ENCODE results near the gene SRGAP1.
"Not testable (repeated sequence)": the region's sequence is repeated elsewhere in the genome, so short reads cannot be mapped to it uniquely, and the experiment has no call there.

The SRGAP1 gene

DNA sequence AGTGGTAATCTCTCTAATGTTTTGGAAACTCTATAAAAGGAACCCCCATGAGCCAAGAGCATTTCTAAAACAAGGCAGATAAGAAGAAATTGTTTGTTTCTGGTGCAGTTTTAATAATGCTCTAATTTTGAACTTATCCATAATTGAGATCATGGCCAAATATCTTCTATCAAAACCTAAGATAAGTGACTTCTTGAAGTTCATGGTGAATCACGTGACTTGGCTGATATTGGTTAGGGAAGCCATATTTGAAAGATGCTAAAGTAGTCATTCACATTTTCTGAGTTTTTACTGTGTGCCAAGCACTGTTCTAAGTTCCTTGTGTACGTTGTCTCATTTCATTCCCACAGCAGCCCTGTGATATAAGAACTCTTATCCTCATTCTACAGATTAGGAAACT, 219.7 kb downstream of the SRGAP1 start:
- DNase-seq: no peak

DNA sequence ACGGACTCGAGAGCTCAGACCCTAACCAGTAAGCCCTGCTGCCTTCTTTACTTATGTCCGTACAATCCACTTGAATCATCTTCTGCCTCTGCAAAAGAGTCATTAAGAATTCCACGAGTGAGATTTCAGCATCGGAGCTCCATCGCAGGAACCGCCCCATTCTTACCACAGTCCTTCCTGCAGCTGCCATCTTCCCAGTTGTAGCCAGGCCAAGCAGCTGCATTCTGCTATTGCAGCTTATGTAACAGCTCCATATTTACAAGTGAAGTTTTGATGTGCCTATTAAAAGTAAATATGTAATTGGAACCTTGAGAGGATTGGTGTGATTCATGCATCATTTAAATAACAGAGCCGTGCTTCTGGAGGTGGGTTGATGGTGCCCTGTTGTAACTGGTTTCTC, 220.2 kb downstream of the SRGAP1 start:
- no peak for DNase-seq

DNA sequence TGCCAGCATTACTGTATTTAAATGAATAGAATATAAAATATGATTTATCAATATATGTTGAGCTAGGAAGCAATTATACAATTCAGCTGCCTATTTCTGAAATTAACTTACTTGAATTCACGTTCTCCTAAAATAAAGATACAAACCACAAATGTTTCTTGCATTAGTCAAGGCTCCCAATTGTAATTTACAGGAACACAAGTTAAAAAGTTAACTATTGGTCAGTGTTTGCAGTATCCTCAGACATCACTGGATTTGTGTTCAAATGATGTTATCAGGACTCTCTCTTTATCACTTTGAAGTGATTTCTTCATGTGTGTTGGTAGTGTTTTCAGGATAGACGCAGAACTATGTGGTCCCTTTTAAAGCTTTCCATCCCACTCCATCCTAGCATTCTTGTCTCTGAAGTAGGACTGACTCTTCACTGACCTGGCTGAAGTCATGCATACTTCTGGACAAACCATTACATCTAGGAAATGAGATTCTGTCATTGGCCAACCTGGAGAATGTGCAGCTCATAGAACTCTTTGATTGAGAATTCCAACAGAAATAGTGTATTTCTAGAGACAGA, 221.5 kb downstream of the SRGAP1 start:
- DNase-seq: no peak

DNA sequence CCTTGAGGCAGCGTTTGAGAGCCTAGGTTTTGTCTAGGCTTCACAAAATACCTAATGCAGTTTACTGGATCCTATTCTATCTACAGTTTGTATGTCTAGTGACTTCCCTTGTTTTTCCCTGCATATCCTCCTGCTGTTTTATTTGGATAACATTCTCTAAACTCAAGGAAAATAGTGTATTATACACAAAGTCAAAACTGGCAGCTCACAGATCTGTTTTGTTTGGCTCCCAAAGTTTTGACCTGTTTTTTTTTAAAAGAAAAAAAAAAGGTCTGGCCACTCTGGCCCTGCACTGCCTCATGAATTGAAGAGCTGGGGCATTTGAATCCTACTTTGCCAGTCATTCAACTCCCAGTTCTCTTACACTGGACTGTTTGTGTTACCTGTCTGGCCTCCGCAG, 222.3 kb downstream of the SRGAP1 start:
- no peak for DNase-seq

DNA sequence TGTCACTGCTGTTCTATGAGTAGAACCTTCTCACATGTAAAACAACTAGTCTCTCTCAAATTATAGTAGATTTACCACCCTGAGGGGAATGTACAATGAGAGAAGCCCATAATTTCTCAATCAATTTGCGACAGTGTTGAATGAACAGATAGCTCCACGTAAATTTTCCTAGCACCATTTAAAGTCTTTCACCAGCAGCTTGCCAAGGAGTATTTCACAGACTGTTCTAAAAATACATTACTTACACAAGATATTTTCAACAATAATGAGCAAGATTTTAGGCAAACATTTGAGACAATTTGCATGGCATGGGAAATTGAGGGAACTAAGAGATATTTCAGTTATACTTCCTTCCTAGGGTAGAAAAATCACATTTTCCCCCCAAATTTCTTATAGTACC, 226.0 kb downstream of the SRGAP1 start:
- no peak for DNase-seq

DNA sequence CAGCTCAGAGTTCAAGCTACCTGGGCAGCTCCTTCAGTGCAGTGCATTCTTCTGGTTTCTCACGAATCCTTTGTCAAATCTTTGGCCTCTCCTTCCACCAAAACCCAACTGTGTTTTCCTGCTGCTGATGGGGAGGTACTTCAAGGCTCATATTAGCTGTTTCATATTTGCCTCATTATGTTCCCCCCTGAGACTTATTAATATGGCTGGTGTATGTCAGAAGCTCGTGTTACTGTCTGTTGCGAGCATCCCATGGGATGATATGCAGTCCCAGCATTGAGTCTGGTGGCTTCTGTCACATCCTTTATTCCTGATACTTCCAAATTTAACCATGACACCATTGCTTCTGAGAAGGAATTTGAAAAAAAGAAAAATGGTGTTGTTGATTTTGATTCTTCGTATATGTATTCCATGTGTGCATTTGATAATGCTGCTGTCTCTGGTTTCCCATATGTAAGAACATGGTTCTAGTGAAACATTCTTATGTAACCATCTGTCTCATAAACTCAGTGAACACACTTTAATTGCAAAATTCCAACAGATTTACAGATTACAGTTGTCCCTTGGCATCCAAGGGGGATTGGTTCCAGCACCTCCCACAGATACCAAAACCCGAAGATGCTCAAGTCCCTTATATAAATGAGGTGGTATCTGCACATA, 228.5 kb downstream of the SRGAP1 start:
- DNase-seq: no peak

DNA sequence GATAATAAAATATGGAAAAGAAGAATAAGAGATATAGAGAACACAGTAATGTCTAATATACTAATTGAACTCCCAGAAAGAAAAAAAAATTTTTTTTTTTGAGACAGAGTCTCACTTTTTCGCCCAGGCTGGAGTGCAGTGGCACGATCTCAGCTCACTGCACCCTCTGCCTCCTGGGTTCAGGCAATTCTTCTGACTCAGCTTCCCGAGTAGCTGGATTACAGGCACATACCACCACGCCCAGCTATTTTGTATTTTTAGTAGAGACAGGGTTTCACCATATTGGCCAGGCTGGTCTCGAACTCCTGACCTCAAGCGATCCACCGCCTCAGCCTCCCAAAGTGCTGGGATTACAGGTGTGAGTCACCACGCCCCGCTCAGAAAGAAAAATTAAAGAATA, 232.1 kb downstream of the SRGAP1 start:
- not testable (repeated sequence) for DNase-seq

DNA sequence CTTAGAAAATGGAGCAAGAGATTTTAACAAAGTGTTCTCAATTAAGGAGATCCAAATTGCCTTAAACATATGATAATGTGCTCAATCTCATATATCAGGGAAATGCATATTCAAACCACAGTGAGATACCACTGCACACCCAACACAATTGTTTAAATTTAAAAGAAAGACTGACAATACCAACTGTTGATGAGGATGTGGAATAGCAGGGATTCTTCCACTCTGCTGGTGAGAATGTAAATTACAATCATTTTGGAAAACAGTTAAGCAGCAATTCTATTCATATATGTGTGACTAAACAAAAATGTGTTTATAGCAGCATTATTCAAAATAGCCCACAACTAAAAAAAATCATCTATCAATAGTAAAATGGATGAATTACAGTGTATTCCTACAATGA, 233.4 kb downstream of the SRGAP1 start:
- DNase-seq: no peak

DNA sequence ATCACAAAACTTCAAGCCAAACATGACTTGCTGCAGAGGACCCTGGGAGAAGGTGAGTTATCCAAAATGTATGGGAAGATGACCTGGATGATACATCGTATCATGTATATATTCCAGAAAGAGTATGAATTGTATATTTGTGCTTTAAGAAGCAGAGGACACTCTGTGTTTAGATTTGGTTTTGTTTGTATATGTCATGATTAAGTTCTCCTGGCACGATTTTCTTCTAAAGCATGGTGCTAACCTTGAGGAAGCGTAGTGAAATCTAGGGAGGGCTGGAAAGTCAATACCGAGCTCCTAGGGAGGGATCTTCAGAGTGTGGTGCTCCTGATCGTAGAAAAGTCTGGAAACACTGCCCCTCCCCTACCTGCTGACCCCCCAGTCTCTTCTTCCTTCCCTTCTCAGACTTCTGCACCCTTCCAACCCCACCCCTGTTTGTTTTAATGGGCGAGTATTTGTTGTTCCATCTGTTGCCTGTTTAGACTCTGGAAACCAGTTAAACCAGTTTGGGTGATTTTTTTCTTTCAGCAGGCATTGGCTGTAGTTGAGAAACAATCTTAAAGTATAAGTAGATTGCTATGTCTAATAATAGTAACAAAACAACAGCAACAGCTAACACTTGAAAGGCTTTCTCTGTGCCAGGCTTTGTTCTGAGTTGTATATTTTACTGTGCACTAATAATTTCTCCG, 236.0 kb downstream of the SRGAP1 start:
- no peak for DNase-seq

DNA sequence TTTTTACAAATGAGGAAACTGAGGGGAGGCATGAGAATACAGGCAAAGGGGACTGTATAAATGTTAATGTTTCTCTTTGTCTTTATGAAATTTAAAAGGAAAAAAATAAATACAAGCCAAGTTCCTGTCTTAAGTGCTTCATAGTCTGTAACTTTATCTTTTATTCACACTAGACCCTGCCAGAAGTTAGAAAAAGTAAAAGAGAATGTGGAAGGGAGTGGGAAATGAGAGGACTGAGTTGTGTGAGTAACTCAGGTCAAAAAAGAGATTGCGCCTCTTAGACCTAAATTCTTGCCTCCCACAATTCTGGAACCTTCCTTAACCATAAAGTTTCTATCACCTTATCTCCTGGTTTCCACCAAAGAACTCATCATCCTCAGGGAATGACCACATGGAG, 236.5 kb downstream of the SRGAP1 start:
- DNase-seq: no peak

DNA sequence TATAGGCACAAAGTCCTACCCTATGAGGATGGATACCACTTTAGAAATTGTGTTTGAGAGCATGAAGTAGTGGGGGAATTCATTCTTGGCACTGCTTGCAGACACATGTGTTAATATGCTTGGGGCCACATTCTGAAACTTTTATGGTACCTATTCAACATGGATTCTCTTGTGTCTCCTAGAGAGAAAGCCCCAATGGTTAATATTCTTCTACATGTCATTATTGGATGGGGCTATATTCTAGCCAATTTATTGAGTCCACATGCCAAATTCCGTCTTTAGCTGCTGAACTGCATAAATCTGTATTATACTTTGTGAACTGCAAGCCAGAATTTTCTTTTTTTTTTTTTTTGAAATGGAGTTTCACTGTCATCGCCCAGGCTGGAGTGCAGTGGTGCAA, 237.6 kb downstream of the SRGAP1 start:
- no peak for DNase-seq

DNA sequence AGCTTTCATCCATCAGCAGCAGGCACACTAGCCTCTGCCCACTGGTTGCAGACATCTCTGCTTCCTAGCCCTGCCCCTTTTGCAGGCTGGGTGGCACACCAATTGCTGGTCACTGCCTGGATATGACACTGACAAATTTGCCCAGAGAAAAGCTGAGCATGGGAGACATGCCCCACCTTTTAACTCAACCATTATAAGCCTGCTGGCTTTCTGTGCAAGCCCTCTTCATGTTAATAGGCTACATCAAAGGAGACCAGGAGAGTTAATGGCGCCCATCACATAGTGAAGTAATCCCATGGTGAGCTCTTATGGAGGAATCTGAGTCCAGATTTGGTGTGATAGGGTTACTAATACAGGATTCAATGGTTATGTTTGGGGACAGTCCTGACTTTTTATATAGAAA, 238.4 kb downstream of the SRGAP1 start:
- no peak for DNase-seq

DNA sequence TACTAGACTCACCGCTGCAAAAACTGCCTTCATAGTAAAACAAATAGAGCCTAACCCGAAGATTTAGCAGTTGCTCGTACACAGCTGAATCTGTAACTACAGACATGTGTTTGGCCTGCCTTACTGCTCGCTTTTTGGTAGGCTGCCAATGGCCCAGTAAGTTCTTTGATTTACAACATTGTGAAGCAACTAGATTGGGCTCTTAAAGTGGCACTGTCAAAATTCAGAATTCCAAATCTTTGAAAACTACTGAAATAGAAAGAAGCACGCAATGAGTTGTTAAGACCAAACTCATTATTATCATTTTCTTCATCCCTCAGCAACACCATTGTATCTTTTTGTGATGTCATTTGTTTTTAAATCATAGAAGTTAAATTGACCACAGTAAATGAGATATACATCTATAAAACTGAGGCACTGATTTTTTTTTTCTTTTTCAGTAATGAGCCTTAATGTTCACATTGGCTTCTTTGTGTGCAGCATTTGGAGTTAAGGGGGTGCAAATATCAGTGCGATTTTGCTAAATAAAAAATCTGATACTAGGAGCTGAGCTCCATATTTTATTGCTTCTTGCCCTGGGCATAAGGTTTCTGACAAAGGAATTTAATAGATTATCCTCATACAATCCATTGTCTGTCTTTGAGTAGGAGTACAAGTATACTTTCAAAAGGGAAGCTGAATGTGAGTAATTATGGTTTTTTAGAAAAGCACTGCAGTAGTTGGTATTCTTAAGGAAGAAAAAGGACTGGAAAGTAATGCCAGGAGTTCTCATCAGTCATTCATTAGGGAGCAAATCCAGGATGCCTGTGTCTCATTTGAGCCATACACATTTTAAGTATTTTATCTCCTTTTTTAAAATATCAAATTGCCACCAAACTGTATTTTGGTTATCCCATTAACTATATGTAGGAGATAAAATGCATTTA, 239.0 kb downstream of the SRGAP1 start:
- no peak for DNase-seq

DNA sequence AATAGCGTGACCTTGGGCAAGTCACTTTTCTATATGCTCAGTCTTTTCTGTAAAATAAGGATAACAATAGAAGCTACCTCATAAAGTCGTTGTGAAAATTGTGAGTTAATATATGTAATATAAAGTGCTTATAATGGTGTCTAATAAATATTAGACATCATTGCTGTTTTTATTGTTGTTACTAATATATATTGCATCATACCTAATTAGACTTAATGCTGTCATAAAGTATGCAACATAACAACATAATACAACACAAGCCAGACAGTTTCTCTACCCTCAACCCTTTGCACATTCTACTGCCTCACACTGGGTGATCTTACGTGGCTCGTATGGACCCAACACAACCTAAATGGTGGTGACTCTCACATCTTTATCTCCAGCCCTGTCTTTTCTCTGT, 240.7 kb downstream of the SRGAP1 start:
- no peak for DNase-seq

DNA sequence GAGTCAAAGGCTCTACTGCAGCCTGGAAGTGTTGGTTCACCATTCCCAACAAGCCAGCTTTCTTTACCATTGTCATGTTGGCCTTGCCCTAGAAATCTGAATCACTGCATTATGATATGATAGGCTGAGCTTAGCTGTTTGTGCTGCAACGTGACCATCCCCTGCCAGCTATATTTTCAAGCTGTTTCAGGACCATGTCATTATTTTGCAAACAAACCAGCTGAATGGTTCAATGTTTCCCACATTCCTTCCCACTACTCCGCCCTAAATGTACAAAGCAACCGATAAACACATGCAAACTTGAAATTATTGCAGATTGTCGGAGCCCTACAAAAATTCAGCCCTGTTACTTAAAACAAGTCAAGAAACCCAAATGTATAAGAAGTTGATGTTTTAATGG, 241.5 kb downstream of the SRGAP1 start:
- DNase-seq: no peak

DNA sequence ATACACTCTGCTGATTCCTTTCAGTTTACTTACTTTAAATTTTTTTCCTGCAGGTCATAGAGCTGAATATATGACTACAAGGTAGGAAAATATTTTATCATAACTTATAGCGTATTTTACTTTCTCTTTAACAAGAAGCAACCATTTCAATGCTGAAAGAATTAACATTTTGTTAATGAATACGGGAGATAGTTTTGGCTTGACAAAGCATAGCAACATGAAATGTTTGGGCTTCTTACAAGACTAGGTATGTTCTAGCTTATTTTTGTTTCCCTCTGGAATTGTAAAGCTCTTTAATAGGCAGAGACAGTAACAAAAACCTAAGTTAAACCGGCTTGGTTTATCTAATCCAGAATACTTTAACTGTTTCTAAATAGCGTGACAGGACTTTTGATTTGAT, 242.4 kb downstream of the SRGAP1 start:
- no peak for DNase-seq

DNA sequence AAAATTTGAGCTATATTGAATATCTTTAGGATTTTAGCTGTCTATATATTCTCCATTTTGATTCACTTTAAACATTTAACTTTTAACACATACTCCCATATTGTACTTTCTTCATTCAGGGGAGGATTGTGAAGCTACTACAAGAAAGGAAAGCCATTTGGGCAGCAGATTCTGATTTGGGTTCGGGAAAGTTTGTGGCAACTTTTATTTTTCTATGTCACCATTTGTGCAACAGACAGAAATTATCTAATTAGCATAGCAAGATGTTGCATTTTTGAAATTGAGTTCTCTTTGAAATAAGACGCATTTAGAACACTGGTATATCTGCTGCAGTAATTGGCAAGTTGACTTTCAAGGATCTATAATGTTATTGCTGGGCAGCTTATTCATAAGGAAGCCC, 243.3 kb downstream of the SRGAP1 start:
- DNase-seq: no peak

DNA sequence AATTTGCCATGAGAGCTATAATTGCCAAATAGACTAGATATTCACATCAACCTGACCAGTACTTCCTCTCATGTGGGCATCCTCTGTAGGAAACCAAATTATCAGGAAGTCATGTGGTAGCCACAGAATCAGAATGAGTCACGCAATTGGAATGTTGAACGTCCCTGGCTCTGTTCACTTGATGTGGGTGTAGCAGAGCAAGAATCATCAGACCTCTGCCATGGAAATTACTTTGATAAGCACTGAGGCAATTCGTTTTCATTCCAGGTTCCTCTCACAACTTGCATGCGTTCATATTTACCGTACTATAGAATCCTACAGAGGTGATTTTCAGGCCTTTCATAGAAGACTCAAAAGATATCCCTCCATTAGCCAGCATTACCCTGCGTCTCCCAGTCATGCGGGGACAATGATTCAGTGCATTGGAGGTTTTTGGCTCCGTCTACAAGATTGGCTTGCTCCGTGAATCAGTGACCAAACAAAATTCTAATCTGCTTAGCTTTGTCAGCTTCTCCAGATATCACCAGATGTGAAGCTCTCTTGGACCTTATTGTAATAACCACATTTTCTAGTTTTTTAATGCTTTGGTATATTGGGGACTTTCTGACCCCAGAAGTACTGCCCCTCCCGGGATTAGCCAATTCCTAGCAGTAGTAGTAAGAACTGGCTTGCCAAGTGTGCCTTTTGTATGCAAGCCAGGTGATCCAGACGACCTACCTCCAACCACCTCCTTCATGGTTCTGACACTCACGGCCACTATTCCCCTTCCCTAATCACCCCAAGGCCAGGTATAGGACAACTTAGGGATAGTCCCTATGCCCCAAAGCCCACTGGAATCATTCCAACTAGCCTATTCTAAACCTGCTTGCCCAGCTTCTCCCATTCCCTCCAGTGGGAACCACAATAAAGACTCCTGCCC, 244.2 kb downstream of the SRGAP1 start:
- DNase-seq: no peak

DNA sequence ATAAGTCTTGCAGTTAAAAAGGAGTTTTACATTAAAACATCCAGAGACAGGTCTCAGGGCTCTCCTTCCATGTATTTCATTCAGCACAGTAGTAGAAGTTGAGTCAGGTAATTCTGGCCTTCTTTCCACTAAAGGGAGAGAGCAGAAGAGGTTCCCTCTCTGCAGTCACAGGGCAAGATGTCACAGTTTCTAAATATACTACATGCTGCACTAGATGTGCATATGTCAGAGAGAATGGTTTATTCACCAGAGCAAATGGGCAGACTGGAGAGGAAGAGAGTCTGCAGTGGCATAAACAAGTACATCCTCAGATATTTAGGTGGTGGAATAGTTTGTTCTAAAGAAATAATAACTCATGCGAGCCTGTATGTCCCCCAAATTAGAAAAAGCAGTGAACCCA, 245.5 kb downstream of the SRGAP1 start:
- no peak for DNase-seq

DNA sequence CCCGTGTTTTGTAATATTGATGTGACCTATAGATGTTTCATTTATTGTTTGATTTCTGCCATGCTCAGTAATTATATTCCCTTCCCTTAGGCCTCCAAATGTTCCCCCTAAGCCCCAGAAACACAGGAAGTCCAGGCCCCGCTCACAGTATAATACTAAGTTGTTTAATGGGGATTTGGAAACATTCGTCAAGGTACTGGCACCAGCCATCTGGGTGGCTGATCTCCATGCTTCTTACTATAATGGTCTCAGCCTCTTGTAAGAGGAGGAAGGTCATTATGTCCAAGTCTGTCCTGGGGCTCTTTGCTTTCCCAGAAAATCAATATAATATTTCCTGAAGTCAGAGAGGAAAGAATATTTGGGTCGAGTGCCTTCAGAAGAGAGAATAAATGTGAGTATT, 246.7 kb downstream of the SRGAP1 start:
- DNase-seq: no peak

DNA sequence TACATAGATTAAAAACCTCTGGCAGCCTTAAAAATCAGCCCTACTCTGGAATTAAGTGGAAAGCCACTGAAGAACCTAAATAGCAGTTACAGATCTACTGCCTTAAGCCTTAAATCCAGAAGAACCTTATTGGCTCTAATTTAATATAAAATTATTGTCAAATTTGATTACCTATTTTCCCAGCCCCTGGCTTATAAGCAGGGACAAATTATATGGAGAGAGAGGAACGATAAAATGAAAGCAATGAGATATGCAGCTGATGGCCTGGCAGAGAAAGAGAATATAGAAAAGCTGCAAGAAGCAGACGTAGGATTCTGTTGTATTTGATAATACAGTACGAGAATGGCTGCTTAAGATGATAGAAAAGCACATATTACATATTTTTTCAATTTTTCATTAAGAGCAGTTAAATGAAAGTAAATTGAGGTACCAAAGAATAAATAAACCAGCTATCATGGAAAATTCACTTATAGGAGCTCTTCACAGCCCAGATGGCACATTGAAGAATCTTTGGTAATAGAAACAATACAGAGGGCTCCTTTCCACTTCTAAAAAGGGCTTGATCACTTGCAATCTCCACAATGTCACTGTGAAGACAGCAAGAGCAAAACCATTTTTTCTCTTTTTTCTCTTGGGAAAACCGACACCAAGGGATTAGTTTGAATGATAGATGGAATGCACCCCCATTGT, 248.2 kb downstream of the SRGAP1 start:
- no peak for DNase-seq

DNA sequence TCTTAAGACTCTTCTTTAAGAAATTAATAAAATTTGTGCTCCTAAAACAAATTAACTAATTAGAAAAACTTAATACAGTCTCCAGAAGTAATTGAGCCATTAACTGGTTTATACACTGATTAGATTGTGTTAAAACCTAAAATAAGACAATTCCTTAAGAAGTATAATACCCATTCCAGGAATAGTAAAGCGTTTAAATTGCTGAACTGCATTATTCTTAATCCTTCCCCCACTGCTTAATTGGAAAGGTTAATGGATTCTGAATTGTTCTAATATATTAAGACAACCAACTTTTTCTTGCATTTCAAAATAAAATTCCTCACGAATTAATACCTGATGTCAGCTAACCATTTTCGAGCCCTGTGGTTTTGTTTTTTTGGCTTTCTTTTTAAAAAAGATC, 249.2 kb downstream of the SRGAP1 start:
- no peak for DNase-seq

Data from KG1 (cell line).